HT-29 (cell line): ENCODE data around the gene IFT122. TPM values are rescaled to one million over a fixed set of nuclear protein-coding genes. Genes with fewer than 3 reads are reported as not detected.
"Not testable (repeated sequence)": the region's sequence is repeated elsewhere in the genome, so short reads cannot be mapped to it uniquely, and the experiment has no call there.

Experiments used
- DNase-seq: peaks from one replicate; pipeline ENCODE4 v3.0.0-alpha.2; 2015; ENCODE audit warnings: low spot score
- total RNA-seq: library from RNA; depleted of rRNA; stranded (reverse); fragments of >200 nt; shearing (Covaris generic); gene quantifications from 2 replicates; pipeline ENCODE4 v1.2.3, GENCODE V29; 2014

Gene IFT122
- total RNA-seq, 1 experiment from 2014 or later: 24.0 TPM

- not testable (repeated sequence) for DNase-seq
Observed at GRCh38 chr3:129515108-129515820, 75.2 kb downstream of the IFT122 start.

DNA sequence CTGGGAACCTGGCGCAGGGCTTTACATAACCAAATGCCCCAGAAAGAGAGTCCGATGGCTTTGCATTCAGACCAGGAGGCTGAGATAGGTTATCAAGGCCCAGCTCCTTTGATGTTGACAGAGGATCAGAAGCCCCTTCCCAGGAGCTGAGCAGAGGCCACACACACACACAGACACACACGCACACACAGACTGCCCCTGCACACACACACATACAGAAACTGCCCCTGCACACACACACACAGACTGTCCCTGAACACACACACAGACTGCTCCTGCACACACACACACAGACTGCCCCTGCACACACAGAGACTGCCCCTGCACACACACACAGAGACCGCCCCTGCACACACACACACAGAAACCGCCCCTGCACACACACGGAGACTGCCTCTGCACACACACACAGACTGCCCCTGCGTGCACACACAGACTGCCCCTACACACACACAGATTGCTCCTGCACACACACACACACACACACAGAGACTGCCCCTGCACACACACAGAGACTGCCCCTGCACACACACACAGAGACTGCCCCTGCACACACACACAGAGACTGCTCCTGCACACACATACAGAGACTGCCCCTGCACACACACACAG lies 75.9 kb downstream of the IFT122 start:
- DNase-seq: not testable (repeated sequence)

DNA sequence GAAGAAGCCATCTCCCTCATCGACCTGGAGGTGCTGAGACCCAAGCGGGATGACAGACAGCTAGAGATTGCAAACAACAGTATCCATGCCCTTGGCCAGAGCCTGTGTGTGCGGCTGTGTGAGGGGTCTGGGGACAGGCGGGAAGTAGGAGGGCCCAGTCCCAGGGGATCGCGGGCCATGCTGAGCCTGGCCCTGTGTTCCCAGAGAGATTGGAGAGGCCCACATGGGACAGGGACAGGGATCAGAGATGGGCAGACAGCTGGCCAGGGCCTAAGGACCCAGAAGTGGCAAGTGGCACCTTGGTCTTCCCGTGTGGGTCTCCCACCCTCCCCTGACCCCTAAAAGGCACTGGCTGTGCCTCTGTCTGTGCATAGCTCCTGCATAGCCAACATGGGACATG lies 77.5 kb downstream of the IFT122 start:
- no peak for DNase-seq

- no peak for DNase-seq
Observed at GRCh38 chr3:129518038-129518561, 78.1 kb downstream of the IFT122 start.

- no peak for DNase-seq
Observed at GRCh38 chr3:129518581-129518980, 78.6 kb downstream of the IFT122 start.

GRCh38 chr3:129519449-129519848 lies 79.4 kb downstream of the IFT122 start:
- DNase-seq: no peak

DNA sequence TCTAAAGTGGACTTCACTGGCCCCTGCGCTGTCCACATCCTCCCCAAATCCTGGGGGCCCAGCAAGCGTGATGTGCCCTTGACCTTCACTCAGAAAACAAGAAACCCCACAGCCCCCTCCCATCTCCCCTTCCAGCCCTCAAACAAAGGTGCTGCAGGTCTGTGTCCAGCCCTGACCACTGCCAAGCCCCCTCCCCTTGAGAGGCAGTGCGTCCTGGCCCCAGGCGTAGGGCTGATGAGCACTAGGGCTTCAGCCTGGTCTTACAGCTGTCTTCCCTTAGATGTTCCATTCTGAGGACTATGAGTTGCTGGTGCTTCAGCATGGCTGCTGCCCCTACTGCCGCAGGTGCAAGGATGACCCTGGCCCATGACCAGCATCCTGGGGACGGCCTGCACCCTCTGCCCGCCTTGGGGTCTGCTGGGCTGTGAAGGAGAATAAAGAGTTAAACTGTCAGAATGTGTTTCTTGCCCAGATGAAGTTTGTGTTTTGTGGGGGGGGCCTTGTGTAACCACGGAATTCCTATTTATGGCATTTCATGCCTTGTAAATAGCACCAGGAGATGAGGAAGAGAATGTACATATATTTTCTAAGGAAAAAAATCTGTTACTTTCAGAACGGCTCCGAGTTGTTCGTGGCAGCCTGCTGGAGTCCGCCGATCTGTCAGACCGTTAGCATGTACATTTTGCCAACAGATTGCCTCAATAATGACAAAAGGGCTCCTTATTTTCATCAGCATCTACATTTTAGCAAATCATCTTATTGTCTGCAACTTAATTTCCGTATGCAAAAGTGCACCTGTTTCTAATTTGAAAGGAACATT lies 80.1 kb downstream of the IFT122 start:
- no peak for DNase-seq

DNA sequence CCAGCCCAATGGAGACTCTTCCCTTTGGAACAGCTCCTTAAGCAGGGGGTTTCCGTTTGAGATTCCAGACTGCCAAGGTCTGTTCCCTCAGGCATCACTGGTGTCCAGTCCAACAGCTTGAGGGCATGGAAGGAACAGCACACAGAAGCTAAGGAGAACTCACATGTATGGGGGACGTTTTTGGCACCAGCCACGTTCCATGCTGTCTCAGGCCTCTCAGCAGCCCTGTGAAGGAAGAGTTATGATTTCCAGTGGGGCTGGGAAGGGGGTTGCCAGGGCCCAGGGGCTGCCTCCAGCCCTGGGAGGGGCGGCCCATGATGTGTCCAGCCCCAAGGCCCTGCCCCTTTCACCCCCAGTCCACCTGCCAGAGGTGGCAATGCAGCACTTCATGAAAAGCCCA lies 80.9 kb downstream of the IFT122 start:
- DNase-seq: no peak

- no peak for DNase-seq
Observed at GRCh38 chr3:129521611-129522010, 81.6 kb downstream of the IFT122 start.

- no peak for DNase-seq
Observed at GRCh38 chr3:129522953-129523352, 82.9 kb downstream of the IFT122 start.

DNA sequence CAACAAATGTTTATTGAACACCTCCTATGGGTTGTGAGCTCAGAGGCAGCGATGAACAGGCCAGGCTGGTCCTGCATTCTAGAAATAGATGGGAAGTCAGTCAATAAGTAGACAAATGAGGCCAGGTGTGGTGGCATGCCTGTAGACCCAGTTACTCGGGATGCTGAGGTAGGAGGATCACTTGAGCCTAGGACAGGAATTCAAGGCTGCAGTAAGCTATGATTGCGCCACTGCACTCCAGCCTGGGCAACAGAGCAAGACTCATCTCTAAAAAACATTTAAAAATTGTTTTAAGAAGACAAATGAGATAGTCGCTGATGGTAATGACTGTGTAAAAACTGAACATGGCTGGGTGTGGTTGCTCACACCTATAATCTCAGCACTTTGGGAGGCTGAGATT lies 84.1 kb downstream of the IFT122 start:
- DNase-seq: no peak

GRCh38 chr3:129525341-129525968 lies 85.4 kb downstream of the IFT122 start:
- no peak for DNase-seq

DNA sequence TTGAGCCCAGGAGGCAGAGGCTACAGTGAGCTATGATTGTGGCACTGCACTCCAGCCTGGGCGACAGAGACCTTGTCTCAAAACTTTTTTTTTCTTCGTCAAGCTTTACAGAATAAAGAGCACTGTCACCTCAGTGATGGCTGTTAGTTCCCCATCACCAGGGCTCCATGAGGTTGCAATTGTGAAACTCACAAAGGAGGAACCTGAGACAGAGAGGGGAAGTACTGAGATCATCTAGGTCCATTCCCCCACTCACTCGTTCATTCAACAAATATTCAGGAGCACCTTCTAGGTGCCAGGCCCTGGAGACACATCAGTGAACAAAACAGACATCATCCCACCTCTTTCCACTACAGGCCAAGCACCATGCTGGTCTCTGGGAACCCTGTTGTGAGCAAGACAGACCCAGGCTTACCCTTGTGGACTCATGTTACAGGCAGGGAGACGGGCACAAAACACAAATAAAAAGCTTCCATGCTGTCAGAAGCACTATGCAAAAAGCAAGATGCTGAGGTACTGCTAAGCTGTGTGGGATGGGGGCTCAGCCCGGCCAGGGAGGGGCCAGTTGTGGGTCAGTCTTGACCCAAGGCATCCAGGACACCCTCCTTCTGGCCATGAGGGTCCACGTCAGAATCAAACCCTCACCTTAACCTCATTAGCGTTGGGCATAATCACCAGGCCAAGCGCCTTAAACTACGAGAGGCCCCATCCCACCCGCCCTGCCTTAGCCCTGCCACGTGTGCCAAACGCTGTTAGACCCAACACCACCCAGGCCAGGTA lies 86.3 kb downstream of the IFT122 start:
- DNase-seq: no peak

DNA sequence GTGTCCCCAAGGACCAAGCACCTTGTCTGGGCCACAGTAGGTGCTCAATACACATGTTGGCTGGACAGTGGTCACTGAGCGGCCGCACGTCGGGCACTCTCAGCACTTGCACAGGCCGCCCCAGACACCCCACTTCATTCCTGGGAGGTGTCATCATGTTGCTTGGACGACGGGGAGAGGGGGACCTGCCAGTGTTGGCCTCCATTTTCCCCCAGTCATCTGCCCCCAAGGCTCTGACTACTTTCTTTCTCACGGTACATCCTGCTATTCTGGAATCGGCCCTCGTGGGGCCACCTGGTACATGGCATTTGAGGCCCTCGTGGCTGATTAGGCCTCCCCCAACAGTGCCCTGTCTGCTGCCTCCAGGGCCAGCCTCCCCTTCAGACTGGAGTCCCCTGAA lies 87.2 kb downstream of the IFT122 start:
- DNase-seq: no peak

DNA sequence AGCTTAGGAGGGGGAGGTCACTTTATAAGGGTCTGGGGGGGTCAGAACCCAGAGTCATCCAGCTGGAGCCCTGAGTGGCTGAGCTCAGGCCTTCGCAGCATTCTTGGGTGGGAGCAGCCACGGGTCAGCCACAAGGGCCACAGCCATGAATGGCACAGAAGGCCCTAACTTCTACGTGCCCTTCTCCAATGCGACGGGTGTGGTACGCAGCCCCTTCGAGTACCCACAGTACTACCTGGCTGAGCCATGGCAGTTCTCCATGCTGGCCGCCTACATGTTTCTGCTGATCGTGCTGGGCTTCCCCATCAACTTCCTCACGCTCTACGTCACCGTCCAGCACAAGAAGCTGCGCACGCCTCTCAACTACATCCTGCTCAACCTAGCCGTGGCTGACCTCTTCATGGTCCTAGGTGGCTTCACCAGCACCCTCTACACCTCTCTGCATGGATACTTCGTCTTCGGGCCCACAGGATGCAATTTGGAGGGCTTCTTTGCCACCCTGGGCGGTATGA lies 88.6 kb downstream of the IFT122 start, which contains the start of gene RHO:
RHO (plus strand) TSS at position 51 of the 512 bp plus-strand sequence; CDS start at position 146, 95 bp downstream.
- no peak for DNase-seq

- DNase-seq: no peak
Observed at GRCh38 chr3:129529436-129530210, 89.6 kb downstream of the IFT122 start.

DNA sequence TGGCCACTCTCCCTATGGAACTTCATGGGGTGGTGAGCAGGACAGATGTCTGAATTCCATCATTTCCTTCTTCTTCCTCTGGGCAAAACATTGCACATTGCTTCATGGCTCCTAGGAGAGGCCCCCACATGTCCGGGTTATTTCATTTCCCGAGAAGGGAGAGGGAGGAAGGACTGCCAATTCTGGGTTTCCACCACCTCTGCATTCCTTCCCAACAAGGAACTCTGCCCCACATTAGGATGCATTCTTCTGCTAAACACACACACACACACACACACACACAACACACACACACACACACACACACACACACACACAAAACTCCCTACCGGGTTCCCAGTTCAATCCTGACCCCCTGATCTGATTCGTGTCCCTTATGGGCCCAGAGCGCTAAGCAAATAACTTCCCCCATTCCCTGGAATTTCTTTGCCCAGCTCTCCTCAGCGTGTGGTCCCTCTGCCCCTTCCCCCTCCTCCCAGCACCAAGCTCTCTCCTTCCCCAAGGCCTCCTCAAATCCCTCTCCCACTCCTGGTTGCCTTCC lies 90.3 kb downstream of the IFT122 start:
- DNase-seq: no peak

DNA sequence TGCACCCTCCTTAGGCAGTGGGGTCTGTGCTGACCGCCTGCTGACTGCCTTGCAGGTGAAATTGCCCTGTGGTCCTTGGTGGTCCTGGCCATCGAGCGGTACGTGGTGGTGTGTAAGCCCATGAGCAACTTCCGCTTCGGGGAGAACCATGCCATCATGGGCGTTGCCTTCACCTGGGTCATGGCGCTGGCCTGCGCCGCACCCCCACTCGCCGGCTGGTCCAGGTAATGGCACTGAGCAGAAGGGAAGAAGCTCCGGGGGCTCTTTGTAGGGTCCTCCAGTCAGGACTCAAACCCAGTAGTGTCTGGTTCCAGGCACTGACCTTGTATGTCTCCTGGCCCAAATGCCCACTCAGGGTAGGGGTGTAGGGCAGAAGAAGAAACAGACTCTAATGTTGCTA lies 90.8 kb downstream of the IFT122 start:
- no peak for DNase-seq

DNA sequence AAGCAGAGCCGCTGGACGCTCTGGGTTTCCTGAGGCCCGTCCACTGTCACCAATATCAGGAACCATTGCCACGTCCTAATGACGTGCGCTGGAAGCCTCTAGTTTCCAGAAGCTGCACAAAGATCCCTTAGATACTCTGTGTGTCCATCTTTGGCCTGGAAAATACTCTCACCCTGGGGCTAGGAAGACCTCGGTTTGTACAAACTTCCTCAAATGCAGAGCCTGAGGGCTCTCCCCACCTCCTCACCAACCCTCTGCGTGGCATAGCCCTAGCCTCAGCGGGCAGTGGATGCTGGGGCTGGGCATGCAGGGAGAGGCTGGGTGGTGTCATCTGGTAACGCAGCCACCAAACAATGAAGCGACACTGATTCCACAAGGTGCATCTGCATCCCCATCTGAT lies 91.7 kb downstream of the IFT122 start:
- DNase-seq: no peak

GRCh38 chr3:129532261-129532660 lies 92.2 kb downstream of the IFT122 start:
- DNase-seq: no peak
